ENCODE data around the gene ACER1. TPM values are rescaled to one million over a fixed set of nuclear protein-coding genes. Genes with fewer than 3 reads are reported as not detected.

ACER1 gene
- total and polyA plus RNA-seq, 4 donors, result 0.11 TPM; not detected in 2

- no peaks in the 10 kb centered on the region for H3K9me3 ChIP-seq (ENCODE audit: control insufficient read depth, insufficient read depth, low read length)
- no peak overlapping the region for H3K27ac ChIP-seq (ENCODE audit: low read depth, low read length)
- peaks cover 77% of the 10 kb centered on the region for H3K36me3 ChIP-seq (ENCODE audit: control insufficient read depth, insufficient read depth, low read length)
- no peak for DNase-seq (ENCODE audit: low read depth in 4 of 6, low spot score in 6 of 6)
- peaks cover 23% of the 10 kb centered on the region for H3K4me1 ChIP-seq (ENCODE audit: control insufficient read depth, insufficient read depth, low read length)
- H3K4me3 ChIP-seq (ENCODE audit: low read depth, low read length), result no peak overlapping the region
- no peaks in the 10 kb centered on the region for H3K27me3 ChIP-seq (ENCODE audit: control insufficient read depth, insufficient read depth, low read length)
- 82% methylated on average over 11 of the region's 12 CpGs for WGBS (ENCODE audit: insufficient coverage)
These were observed 70.1 kb downstream of the ACER1 start for GRCh38 chr19:6263306-6263705.

- Histone ChIP-seq H3K36me3 (ENCODE audit: control insufficient read depth, insufficient read depth, low read length) (peaks cover 72% of the 10 kb centered on the region), H3K27ac (ENCODE audit: low read depth, low read length) (no peak overlapping the region), H3K9me3 (ENCODE audit: control insufficient read depth, insufficient read depth, low read length) (no peaks in the 10 kb centered on the region), H3K4me1 (ENCODE audit: control insufficient read depth, insufficient read depth, low read length) (peaks cover 23% of the 10 kb centered on the region), H3K4me3 (ENCODE audit: low read depth, low read length) (no peak overlapping the region), H3K27me3 (ENCODE audit: control insufficient read depth, insufficient read depth, low read length) (no peaks in the 10 kb centered on the region)
- 92% methylated on average over 9 of the region's 11 CpGs for WGBS (ENCODE audit: insufficient coverage)
- DNase-seq (ENCODE audit: low read depth in 4 of 6, low spot score in 6 of 6), result no peak
These were observed 70.9 kb downstream of the ACER1 start for GRCh38 chr19:6262519-6262918.

DNA sequence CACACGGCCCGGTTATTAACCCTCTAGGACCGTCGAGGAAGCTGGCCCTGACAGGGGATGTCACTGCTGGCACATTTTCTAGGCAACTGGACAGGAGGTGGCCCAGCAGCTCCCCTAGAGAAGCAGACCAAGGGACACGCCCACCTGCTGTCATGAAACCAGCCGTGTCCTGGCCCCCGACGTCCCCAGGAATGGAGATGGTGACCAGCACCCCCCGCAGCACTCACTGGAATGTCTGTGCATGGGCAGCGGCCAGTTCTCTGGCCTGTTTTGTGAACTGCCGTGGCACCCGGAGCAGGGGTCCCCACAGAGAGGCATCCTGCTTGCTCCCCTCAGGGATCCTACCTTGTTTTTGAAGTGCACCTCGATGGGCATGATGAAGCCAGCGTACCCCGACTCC, 71.5 kb downstream of the ACER1 start:
- no peak overlapping the region for H3K27ac ChIP-seq (ENCODE audit: low read depth, low read length)
- no peak overlapping the region for H3K4me3 ChIP-seq (ENCODE audit: low read depth, low read length)
- WGBS (ENCODE audit: insufficient coverage), result 75% methylated on average over 12 of the region's 15 CpGs
- peaks cover 23% of the 10 kb centered on the region for H3K4me1 ChIP-seq (ENCODE audit: control insufficient read depth, insufficient read depth, low read length)
- H3K9me3 ChIP-seq (ENCODE audit: control insufficient read depth, insufficient read depth, low read length), result no peaks in the 10 kb centered on the region
- no peak for DNase-seq (ENCODE audit: low read depth in 4 of 6, low spot score in 6 of 6)
- H3K36me3 ChIP-seq (ENCODE audit: control insufficient read depth, insufficient read depth, low read length), result peaks cover 70% of the 10 kb centered on the region
- H3K27me3 ChIP-seq (ENCODE audit: control insufficient read depth, insufficient read depth, low read length), result no peaks in the 10 kb centered on the region

DNA sequence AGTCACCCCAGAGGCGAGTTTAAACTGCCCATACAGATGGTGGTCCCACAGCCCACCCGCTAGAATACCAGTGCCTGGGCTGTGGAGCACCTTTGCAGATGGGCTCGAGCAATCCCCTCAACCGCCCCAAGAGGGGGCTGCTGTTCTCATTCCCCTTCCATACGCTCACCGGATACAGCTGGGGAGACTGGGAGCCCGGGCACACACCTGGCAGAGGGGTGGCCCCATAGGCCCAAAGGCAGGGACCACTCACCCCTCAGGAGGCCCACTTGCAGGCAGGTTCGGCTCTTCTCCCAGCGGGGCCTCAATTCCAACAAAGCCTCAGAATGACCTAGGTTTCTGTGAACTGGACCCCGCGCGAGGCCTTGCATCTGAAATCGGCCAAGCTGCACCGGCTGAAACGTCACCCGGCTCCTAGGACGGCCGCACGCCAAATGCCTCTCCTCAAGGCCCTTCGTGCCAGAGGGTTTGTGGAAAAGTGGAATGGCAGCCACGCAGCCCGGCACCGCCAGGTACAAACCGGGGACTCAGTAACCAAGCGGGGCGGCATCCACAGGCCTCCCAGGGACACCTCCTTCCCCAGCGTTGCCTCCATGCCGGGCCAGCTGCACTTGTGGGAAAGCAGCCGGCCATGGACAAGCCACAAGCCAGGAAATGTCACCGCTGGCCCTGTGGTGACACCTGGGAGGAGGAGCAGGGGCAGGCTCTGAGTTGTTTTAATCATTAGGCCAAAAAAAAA, 72.3 kb downstream of the ACER1 start:
- Histone ChIP-seq H3K9me3 (ENCODE audit: control insufficient read depth, insufficient read depth, low read length) (no peaks in the 10 kb centered on the region), H3K27me3 (ENCODE audit: control insufficient read depth, insufficient read depth, low read length) (no peaks in the 10 kb centered on the region), H3K36me3 (ENCODE audit: control insufficient read depth, insufficient read depth, low read length) (peaks cover 69% of the 10 kb centered on the region), H3K27ac (ENCODE audit: low read depth, low read length) (no peak overlapping the region), H3K4me3 (ENCODE audit: low read depth, low read length) (no peak overlapping the region), H3K4me1 (ENCODE audit: control insufficient read depth, insufficient read depth, low read length) (peaks cover 23% of the 10 kb centered on the region)
- no peak for DNase-seq (ENCODE audit: low read depth in 4 of 6, low spot score in 6 of 6)
- WGBS (ENCODE audit: insufficient coverage), result 83% methylated on average over 26 of the region's 30 CpGs

GRCh38 chr19:6260376-6260775, 73.0 kb downstream of the ACER1 start:
- no peak overlapping the region for H3K27ac ChIP-seq (ENCODE audit: low read depth, low read length)
- no peak for DNase-seq (ENCODE audit: low read depth in 4 of 6, low spot score in 6 of 6)
- WGBS (ENCODE audit: insufficient coverage), result 98% methylated on average over 9 of the region's 9 CpGs
- peaks cover 23% of the 10 kb centered on the region for H3K4me1 ChIP-seq (ENCODE audit: control insufficient read depth, insufficient read depth, low read length)
- H3K9me3 ChIP-seq (ENCODE audit: control insufficient read depth, insufficient read depth, low read length), result no peaks in the 10 kb centered on the region
- H3K4me3 ChIP-seq (ENCODE audit: low read depth, low read length), result no peak overlapping the region
- H3K36me3 ChIP-seq (ENCODE audit: control insufficient read depth, insufficient read depth, low read length), result peaks cover 68% of the 10 kb centered on the region
- H3K27me3 ChIP-seq (ENCODE audit: control insufficient read depth, insufficient read depth, low read length), result no peaks in the 10 kb centered on the region

DNA sequence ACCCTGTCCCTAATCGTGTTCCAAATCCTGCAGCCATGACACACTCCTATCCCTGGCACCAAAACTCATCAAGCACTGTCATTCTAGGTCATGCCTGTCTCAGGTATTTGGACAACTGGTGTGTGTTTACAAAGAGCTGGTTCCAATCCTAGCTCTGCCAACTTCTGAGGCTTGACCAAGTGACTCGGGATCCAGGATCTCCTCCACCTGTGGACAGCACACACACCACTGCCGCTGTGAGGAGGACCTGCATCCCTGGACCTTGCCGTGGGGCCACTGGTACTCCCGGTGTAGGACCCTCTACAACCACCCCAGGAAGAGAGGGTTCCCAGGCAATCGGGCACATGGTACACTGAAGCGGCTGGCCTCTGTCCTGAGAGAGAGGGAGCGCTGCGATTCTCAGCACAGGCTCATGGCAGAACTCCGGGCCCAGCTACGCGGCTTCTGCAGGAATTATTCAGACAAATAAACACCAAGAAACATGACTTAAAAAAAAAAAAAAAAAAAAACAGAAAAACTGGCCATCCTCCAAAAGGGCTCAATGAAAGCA, 74.0 kb downstream of the ACER1 start:
- no peaks in the 10 kb centered on the region for H3K27me3 ChIP-seq (ENCODE audit: control insufficient read depth, insufficient read depth, low read length)
- H3K27ac ChIP-seq (ENCODE audit: low read depth, low read length), result peak overlapping the region; percentile 19
- H3K4me1 ChIP-seq (ENCODE audit: control insufficient read depth, insufficient read depth, low read length), result peaks cover 23% of the 10 kb centered on the region
- H3K36me3 ChIP-seq (ENCODE audit: control insufficient read depth, insufficient read depth, low read length), result peaks cover 68% of the 10 kb centered on the region
- WGBS (ENCODE audit: insufficient coverage), result 84% methylated on average over 7 of the region's 12 CpGs
- DNase-seq (ENCODE audit: low read depth in 4 of 6, low spot score in 6 of 6), result no peak
- no peak overlapping the region for H3K4me3 ChIP-seq (ENCODE audit: low read depth, low read length)
- no peaks in the 10 kb centered on the region for H3K9me3 ChIP-seq (ENCODE audit: control insufficient read depth, insufficient read depth, low read length)

DNA sequence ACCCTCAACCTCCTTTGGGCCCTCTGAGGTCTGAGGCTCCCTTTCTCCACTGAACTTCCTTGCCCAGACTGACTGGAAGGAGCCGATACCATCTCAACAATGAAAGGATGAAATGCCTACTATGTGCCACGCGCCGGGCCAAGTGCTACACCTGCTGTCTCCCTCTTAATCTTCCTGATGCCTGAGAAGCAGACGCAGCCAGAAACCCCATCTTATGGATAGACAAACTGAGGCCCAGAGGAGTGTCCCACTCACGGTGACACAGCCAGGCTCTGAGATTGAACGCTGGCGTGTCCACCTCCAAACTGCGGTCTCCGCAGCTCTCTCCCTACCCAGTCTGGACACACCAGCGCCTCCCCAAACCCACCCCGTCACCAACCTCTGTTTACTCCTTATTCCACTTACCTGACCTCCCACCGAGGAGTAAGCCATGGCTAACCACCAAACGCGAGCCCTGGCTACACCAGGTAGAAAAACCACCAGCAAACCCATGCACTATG, 74.5 kb downstream of the ACER1 start:
- H3K9me3 ChIP-seq (ENCODE audit: control insufficient read depth, insufficient read depth, low read length), result no peaks in the 10 kb centered on the region
- H3K36me3 ChIP-seq (ENCODE audit: control insufficient read depth, insufficient read depth, low read length), result peaks cover 65% of the 10 kb centered on the region
- DNase-seq (ENCODE audit: low read depth in 4 of 6, low spot score in 6 of 6), result no peak
- peaks cover 28% of the 10 kb centered on the region for H3K4me1 ChIP-seq (ENCODE audit: control insufficient read depth, insufficient read depth, low read length)
- H3K27ac ChIP-seq (ENCODE audit: low read depth, low read length), result peak overlapping the region; percentile 19
- H3K4me3 ChIP-seq (ENCODE audit: low read depth, low read length), result no peak overlapping the region
- no peaks in the 10 kb centered on the region for H3K27me3 ChIP-seq (ENCODE audit: control insufficient read depth, insufficient read depth, low read length)
- 89% methylated on average over 15 of the region's 15 CpGs for WGBS (ENCODE audit: insufficient coverage)

Other genes with a start within 250 kb of the ACER1 start
- gene RFX2, start 223.1 kb downstream of the ACER1 start, total RNA-seq, result 10 to 100 TPM in 1 of 2 donors, 1 to 10 TPM in 1; 5.7 to 14.2 TPM
- gene RFX2, start 223.1 kb downstream of the ACER1 start, polyA plus RNA-seq (ENCODE audit: insufficient read length in 2 of 2), result 10 to 100 TPM; 14.4 to 18.8 TPM
- gene ACSBG2, start 197.9 kb downstream of the ACER1 start, total RNA-seq, result under 1 TPM; 0.17 to 0.40 TPM
- gene ACSBG2, start 197.9 kb downstream of the ACER1 start, polyA plus RNA-seq (ENCODE audit: insufficient read length in 2 of 2), result 1 to 10 TPM in 1 of 2 donors, under 1 TPM in 1; 0.51 to 2.5 TPM
- gene MLLT1, start 53.6 kb downstream of the ACER1 start, total RNA-seq, result 10 to 100 TPM; 11.5 to 32.4 TPM
- 100 to 1,000 TPM; 129 to 132 TPM for gene MLLT1, start 53.6 kb downstream of the ACER1 start, polyA plus RNA-seq (ENCODE audit: insufficient read length in 2 of 2)
- 10 to 100 TPM; 20.1 to 65.7 TPM for gene CLPP, start 27.9 kb upstream of the ACER1 start, total RNA-seq
- gene CLPP, start 27.9 kb upstream of the ACER1 start, polyA plus RNA-seq (ENCODE audit: insufficient read length in 2 of 2), result 10 to 100 TPM; 87.2 to 88.3 TPM
- gene ALKBH7, start 39.2 kb upstream of the ACER1 start, total RNA-seq, result 10 to 100 TPM; 25.8 to 72.7 TPM
- 10 to 100 TPM; 83.8 to 85.6 TPM for gene ALKBH7, start 39.2 kb upstream of the ACER1 start, polyA plus RNA-seq (ENCODE audit: insufficient read length in 2 of 2)
- gene PSPN, start 42.3 kb upstream of the ACER1 start, total RNA-seq, result 1 to 10 TPM; 1.1 to 2.6 TPM
- 1 to 10 TPM; 3.1 to 3.7 TPM for gene PSPN, start 42.3 kb upstream of the ACER1 start, polyA plus RNA-seq (ENCODE audit: insufficient read length in 2 of 2)
- gene GTF2F1, start 59.6 kb upstream of the ACER1 start, total RNA-seq, result 10 to 100 TPM; 26.2 to 48.9 TPM
- gene GTF2F1, start 59.6 kb upstream of the ACER1 start, polyA plus RNA-seq (ENCODE audit: insufficient read length in 2 of 2), result 10 to 100 TPM; 82.9 to 97.3 TPM
- gene KHSRP, start 91.2 kb upstream of the ACER1 start, total RNA-seq, result 10 to 100 TPM; 68.3 to 95.4 TPM
- gene KHSRP, start 91.2 kb upstream of the ACER1 start, polyA plus RNA-seq (ENCODE audit: insufficient read length in 2 of 2), result 100 to 1,000 TPM; 300 to 317 TPM
- under 1 TPM; 0.83 to 0.99 TPM for gene SLC25A41, start 100.2 kb upstream of the ACER1 start, total RNA-seq
- 1 to 10 TPM; 5.5 to 5.6 TPM for gene SLC25A41, start 100.2 kb upstream of the ACER1 start, polyA plus RNA-seq (ENCODE audit: insufficient read length in 2 of 2)
- gene SLC25A23, start 126.2 kb upstream of the ACER1 start, total RNA-seq, result 10 to 100 TPM; 57.9 to 61.1 TPM
- gene SLC25A23, start 126.2 kb upstream of the ACER1 start, polyA plus RNA-seq (ENCODE audit: insufficient read length in 2 of 2), result 100 to 1,000 TPM; 155 to 220 TPM
- gene CRB3, start 130.7 kb upstream of the ACER1 start, total RNA-seq, result under 1 TPM; 0.20 to 0.44 TPM
- 1 to 10 TPM in 1 of 2 donors, under 1 TPM in 1; 0.62 to 1.2 TPM for gene CRB3, start 130.7 kb upstream of the ACER1 start, polyA plus RNA-seq (ENCODE audit: insufficient read length in 2 of 2)
- under 1 TPM; 0.28 to 0.59 TPM for gene DENND1C, start 148.2 kb upstream of the ACER1 start, total RNA-seq
- gene DENND1C, start 148.2 kb upstream of the ACER1 start, polyA plus RNA-seq (ENCODE audit: insufficient read length in 2 of 2), result 1 to 10 TPM; 2.2 to 2.4 TPM
- 100 to 1,000 TPM in 1 of 2 donors, 10 to 100 TPM in 1; 42.2 to 121 TPM for gene TUBB4A, start 168.7 kb upstream of the ACER1 start, total RNA-seq
- gene TUBB4A, start 168.7 kb upstream of the ACER1 start, polyA plus RNA-seq (ENCODE audit: insufficient read length in 2 of 2), result 100 to 1,000 TPM; 565 to 644 TPM
- 1 to 10 TPM; 1.5 to 4.0 TPM for gene TNFSF9, start 197.4 kb upstream of the ACER1 start, total RNA-seq
- gene TNFSF9, start 197.4 kb upstream of the ACER1 start, polyA plus RNA-seq (ENCODE audit: insufficient read length in 2 of 2), result 1 to 10 TPM; 5.6 to 6.8 TPM

Data from spinal cord (tissue), 10 donors.